GM19240 (cell line): Measurements from ENCODE around the gene PPY.
"Not testable (repeated sequence)": the region's sequence is repeated elsewhere in the genome, so short reads cannot be mapped to it uniquely, and the experiment has no call there.

Experiments used
- DNase-seq: peaks from one replicate; pipeline ENCODE4 v3.0.0; 2011; ENCODE audit warnings: low spot score; ENCODE audit not compliant: insufficient read length

Gene PPY

DNA sequence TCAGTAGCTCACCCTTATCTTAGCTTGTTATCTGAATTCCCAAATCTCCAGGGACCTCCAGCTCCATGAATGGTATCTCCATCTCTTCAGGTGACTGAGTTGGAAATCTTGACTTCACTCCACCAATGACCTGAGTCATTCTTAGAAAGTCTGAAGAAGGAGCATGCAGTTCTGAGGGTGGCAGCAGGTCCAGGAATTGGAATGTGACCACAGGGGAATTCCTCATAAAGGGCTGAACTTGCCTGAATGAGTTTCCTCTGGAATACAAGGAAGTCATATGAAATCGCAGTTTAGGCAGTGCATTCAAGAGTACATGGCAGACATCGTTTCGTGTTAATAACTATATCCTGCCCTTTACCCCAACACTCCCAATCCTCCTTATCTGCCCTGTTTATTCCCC lies 24.0 kb upstream of the PPY start:
- DNase-seq, result no peak

DNA sequence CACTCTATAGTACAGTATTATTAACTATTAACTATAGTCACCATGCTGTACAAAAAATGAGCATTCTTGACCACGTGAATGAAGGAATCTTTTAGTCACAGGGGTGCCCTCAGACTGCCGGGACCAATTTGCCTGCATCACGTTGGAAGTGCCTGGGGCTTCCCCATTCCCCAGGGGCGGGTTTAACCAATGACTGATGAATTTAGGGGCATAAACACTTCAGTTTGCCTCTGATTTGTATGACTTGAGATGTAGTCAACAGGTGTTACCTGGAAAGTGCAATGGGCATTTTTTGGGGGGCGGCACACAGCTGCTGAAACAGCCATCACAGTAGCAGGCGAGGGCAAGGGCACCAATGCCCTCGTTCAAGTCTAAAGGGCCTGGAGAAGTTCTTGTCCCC lies 20.2 kb upstream of the PPY start:
- no peak for DNase-seq

DNA sequence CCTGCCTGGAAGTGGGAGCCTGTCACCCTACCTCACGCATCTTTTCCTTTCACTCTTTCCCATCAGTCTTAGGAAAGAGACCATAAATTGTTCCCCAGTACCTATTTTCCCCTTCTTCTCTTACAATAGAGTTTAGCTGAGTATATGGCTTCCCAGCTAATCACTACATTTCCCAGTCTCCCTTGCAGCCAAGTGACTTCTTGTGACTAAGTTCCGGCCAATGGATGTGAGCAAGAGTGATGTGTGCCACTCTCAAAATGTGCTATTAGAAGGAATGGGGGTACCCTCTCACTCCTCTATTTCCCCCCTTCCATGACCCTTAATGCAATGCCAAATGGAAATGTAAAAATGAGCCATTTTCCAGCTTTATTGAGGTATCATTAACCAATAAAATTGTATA lies 19.7 kb upstream of the PPY start:
- DNase-seq, result no peak

DNA sequence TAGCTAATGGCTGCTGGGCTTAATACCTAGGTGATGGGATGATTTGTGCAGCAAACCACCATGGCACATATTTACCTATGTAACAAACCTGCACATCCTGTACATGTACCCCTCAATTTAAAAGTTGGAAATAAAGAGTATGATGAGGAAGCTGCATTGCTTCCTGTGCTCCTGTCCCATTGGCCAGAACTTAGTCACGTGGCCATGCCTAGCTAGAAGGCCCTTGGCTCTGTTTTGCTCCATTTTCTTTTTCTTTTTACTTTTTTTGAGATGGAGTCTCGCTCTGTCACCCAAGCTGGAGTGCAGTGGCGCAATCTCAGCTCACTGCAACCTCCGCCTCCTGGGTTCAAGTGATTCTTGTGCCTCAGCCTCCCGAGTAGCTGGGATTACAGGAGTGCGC lies 19.0 kb upstream of the PPY start:
- DNase-seq, result not testable (repeated sequence)

DNA sequence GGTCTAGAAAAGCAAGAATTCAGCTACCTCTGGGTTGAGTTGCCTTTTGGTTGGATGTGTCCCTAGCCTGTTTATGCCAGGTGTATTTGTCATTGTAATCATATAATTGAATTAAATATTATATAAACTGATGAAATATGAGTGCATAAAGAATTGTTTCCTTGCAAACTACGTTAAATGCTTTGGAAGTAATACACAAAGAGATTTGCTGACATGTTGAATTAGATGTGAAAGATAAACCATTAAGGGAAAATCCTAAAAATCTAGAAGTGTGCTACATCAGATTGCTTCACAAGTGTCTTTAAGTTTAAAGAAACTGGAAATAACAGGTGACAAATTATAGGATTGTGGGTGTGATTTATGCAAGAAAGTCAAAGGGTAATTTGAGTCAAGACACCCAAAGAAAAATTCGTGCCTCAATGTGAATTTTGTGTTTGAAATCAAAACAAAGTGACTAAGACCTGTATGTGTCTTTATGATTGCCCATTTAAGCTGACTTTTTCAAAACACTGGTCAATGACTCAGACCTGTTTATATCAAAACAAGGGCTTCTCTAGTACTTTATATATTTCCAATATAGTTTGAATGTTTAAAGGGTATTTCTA lies 16.6 kb upstream of the PPY start:
- no peak for DNase-seq

DNA sequence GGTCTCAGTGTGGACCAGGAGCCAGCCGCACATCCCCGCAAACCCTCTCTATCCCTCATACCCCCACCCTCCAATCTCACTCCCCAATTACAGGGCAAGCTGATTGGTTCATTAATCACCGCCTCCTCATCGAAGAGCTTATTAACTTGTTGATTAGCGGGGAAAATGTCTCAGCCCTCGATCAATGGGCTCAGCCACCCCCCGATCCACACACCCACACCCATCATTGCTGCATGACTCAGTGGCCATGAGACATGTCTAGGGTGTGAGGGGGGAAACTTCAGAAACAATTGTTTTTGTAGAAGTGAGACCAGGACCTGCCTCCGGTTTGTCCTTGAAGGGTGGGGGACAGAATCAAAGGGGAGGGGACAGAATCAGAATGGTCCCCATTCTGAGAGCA lies 13.9 kb upstream of the PPY start:
- DNase-seq, result no peak

DNA sequence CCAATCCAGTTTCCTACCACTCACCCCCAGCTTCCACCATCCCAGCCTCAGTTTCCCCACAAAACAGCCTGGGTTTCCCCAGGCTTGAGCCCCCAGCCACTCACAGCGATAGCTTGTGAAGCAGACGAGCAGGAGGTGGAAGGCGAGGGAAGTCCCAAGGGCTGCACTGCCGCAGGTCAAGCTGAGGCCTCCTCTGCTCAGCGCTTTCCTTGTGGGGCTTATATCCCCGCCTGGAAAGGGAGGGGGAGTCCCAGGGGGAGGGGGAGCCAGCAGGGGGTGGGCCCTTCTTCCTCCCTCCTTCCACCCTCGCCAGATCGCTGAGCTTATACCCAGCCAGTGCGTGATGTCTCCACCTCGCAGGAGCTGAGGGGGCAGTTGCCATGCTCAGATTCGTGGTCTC lies 11.5 kb upstream of the PPY start, which contains the start of gene PYY:
Gene PYY (minus strand): TSS at position 195 of the 400 bp plus-strand sequence. CDS start 457 bp downstream, outside the sequence.
- no peak for DNase-seq

DNA sequence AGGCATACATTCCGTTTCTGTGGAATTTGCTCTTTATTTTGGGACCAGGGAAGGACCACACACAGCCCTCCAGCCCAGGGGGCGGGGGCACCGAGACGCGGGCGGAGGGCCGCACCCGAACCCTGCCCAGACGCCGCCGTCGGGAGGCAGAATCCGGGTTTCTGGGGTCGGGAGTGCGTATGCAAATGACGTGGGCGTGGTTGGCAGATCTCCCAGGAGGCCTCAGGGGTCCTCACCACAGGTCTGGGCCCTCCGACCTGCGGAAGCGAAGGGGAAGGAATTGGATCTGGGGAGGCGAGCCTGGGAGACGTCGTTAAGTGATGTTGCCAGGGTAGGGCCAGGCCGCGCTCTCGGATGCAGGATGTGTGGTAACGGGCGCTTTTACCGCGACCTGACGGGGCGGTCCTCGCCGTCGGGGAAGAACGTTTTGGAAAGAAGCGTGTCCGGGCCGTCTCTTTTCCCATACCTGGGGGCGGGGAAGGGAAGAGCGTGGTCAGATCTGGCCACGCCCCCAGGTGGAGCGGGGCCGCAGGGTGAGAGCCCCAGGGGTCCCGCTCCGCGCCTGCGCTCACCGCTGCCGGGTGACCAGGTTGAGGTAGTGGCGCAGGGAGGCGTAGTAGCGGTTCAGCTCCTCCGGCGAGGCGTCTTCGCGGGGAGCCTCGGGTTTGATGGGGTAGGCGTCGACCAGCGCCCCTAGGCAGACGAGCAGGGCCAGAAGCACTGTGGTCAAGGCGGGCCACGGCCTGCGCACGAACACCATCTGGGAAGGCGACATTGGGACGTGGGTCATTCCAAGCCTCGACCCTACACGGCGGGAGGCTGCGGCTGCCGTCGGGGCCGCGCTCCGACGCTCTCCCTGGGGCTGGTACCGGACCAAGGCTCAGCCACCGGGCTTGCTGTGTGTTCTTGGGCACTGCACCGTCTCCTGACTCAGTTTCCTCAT lies 10.7 kb upstream of the PPY start:
- no peak for DNase-seq

DNA sequence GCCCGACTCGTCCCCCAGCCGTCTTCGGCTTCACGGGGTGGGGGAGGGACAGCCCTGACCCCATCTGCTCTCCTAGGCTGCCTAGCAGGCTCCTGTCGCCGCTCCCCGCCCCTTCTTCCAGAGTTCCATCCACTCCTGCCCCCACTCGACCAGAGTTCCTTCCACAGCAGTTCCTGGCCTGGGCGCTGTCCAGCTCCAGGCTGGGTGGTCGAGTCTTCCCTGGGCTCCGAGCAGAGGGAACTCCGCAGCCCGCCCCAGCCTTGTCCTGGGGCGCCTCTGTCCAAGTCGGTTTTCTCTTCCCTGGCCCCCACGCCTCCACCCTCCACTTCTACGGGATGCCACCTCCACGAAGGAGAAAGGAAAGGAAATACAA lies 10.1 kb upstream of the PPY start:
- no peak for DNase-seq

DNA sequence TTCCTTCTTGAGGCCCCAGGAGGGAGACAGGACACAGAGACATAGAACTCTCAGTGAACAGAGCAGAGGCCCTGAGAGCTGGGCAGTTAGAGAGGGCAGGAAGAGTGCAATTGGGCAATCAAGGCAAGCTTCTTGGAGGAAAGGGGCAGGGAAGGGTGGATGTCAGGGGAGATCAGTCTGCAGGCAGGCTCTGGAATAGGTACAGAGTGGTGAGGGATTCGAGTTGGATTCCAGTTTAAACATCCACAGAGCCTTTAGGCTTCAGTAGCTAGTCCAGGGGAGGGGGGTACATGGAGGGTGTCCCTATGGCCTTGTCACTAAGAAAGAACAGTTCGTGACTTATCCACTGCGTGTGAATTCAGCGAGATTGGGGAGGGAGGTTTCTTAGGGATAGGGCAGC lies 9.5 kb upstream of the PPY start:
- no peak for DNase-seq

DNA sequence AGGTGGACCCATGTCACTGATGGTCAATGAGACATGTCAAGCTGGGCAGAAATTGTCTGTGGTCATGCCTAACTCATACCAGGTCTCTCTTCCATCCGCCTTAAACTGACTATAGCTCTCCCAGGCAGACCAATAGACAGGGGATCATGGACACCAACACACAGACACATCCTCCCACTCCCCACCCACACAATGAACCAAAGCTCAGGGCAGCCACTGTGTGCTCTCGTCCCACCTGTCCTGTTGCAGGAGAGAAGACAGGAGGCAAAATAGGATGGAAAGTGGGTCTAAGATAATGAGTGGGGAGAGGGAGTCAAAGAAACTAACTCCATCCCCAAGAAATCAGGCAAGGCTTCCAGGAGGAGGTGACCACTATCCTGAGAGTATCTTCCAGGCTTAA lies 8.3 kb upstream of the PPY start:
- DNase-seq, result no peak

DNA sequence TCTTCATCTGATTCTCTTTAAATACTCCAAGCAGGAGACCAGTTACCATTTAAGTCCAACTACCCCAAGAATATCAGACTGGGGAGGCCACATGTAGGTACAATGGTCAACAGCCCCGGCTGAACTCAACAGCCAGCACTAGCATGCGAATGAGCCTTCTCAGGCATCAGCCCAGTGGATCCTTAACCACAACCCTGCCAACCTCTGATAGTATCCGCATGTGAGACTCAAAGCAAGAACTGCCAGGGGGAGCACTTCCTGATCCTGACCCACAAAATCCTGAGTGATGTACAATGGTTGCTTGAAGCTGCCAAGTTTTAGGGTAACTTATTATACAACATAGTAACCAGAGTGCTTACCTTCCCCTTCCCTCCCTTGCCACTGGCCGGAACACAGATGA lies 7.5 kb upstream of the PPY start:
- no peak for DNase-seq

DNA sequence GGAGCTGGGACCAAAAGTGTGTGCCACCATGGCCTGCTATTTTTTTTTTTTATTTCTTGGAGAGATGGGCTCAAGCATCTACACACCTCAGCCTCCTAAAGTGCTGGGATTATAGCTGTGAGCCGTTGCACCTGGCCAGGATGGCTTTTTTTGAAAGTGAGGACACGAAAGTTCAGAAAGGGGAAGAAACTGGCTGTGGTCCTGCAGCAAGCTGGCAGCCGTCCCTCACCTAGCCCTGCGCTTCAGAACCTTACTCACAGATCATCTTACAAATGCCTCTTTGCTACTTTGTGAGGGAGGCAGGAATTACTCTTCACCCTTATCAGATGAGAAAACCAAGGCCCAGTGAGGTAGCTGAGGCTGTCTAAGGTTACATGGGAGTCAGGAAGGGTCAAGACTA lies 4.5 kb upstream of the PPY start:
- no peak for DNase-seq

DNA sequence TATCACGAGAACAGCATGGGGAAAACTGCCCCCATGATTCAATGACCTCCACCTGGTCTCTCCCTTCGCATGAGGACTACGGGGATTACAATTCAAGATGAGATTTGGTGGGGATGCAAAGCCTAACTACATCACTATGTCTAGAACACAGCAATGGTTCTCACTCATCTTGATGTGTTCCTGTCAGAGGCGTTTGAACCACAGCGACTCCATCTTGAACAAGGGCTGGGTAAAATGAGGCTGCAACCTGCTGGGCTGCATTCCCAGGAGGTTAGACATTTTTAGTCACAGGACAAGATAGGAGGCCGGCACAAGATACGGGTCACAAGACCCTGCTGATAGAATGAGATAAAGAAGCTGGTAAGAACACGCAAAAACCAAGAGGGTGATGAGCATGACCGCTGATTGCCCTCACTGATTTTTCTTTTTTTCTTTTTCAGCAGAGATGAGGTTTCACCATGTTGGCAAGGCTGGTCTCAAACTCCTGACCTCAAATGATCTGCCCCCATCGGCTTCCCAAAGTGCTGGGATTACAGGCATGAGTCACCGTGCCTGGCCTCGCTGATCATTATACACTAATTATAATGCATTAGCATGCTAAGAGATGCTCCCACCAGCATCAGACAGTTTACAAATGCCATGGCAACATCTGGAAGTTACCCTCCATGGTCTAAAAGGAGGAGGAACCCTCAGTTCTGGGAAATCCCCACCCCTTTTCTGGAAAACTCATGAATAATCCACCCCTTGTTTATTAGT lies 3.0 kb upstream of the PPY start:
- no peak for DNase-seq

DNA sequence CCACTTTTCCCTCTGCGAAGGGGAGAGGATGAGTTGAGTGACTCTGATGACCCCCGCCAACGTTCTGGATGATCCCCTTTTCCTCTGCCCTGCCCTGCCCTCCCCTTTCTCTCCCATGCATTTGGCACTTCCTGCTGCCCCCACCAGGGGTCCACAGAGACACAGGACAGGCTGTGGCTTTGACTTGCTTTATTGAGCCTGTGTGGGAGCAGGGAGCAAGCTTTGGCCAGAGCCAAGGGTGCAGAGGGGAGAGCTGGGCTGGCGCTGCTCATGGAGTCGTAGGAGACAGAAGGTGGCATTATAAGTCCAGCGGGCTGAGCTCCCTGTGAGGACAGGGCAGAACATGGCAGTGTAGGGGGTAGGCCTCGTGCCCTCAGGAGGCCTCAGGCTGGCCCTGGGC lies 1.6 kb downstream of the PPY start:
- no peak for DNase-seq

DNA sequence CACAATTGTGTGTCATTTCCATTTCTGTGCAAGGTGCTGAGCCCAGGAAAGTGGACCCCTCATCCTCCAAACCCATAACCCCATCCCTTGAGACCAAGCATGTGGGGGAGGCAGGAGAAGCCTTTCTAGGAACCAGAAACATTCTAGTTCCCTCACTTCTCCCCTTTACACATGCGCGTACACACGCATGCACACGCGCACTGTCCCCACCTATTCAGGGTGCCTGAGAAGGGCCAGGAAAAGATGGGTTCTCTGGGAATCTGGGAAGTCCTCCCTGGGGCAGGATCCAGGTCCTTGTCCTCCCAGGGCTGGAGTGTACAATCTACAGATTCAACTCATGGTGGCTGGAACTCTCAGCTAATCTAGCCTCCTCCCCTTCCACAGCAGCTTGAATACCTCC lies 2.4 kb downstream of the PPY start:
- no peak for DNase-seq

DNA sequence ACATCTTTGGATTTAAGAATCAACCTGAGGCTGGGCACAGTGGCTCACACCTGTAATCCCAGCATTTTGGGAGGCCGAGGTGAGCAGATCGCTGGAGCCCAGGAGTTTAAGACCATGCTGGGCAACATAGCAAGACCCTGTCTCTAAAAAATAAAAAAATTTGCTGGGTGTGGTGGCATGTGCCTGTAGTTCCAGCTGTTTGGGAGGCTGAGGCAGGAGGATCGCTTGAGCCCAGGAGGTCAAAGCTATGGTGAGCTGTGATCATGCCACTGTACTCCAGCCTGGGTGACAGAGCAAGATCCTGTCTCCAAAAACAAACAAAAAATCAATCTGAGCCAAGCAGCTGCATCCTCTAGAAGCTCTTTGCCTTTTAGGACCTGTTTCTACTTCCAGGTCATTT lies 2.8 kb downstream of the PPY start:
- DNase-seq, result not testable (repeated sequence)

DNA sequence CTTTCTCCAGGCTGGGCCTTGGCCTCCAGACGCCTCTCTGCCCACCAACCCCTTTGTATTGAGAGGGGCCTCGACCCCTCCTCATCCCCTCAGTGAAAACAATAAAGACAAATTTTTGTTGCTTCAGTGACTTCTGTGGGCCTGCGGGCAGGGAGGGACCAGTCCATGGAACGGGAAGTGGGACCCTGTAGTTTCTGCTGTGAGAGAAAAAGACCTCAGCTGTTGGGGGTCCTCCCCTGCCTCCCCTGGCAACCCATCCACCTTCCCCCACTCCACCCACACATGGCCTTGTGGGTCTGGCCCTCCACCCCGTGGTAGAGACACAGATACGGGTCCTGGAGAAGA lies 3.5 kb downstream of the PPY start:
- DNase-seq, result no peak

DNA sequence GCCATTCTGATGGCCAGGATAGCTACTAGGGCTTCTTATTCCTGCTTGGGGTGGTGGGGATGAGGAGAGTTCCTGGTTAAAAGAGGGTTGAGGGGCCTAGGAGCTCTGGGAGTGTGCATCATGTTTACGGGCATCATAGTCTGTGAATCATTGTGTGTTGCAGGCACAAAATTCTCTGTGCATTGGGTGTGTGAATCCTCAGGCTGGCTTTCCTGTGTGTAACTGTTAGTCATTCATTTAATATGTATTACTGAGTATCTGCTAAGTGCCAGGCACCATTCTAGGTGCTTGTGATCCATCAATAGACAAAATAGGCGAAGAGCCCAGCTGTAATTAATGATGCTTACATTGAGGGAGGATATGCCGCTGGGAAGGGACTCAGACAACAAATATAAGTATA lies 5.8 kb downstream of the PPY start:
- no peak for DNase-seq

DNA sequence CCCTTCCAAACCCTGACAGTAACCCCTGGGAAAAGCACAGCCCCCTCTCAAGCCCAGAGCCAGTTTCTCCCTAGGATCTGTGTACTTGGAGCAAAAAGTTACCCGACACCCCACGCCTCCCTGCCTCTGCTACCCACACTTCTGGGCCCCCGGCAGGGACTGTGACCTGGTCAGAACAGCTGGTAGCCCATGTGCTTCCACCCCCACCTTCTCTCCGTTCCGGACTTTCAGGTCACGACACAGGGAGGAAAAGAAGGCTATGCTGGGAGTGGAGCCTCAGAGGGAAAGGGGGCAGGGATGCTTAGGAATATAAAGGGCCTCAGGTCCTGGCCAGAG lies 6.4 kb downstream of the PPY start:
- DNase-seq, result no peak

DNA sequence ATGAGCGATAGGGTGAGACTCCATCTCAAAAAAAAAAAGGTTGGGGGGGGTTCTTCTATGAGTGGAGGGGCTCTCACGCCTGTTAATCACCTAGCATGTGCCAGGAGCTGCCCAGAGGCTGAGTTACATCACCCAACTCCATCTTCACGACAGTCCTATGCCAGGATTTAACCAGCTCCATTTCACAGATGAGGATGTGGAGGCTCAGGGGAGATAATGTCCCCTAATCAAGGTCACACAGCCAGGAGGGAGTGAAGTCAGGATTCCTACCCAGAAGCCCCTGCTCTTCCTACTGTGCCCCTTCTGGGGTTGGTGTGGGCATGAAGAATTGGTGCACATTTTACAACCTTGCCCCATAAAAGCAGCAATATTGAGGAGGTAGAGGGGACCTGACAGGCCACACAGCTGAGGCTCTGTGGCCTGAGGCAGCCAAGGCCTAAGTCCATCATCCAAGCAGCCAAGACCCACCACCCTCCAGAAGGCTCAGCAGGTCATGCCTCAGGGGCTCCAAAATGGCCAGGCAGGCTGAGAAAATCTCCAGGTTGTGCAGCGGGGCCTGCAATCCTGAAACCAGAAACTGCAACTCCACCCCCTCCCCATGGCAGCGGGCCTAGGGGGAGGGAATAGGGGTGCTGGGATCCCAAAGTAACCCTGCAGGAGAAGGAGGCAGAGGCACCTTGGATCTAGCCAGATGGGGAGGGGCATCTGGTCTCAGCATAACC lies 6.9 kb downstream of the PPY start:
- DNase-seq, result no peak

DNA sequence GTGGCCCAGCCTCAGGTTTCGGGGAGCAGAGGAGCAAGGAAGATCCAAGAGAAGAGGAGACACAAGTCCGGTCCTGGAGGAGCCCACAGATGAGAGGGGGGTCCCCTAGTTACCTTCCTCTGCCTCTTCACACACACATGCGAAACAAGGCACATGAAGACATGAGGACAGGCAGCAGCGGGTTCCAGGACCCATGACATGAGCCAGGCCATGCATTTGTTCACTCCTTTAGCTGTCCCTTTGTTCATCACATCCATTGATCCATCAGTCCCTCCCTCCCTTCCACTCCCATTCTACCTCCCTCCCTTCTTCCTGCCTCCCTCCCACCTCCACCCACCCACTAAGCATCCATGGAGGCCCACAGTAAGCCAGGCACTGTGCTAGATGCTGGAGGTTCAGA lies 9.4 kb downstream of the PPY start:
- no peak for DNase-seq
